ENCODE data around the gene CIAO2A. TPM values are rescaled to one million over a fixed set of nuclear protein-coding genes. Genes with fewer than 3 reads are reported as not detected.

Gene CIAO2A
- polyA plus RNA-seq, 1 donor (not counting 4 experiments of a cell fraction or from before 2014, with no cell fraction given), result 111 TPM

- Histone ChIP-seq H3K9ac (ENCODE audit: control insufficient read depth, extremely low read depth, insufficient read depth, low read length) (no peak overlapping the region), H3K79me2 (ENCODE audit: control insufficient read depth, insufficient read depth, low read length) (no peaks in the 10 kb centered on the region), H2AFZ (ENCODE audit: control insufficient read depth, low read length) (no peak overlapping the region), H3K27me3 (ENCODE audit: control insufficient read depth, extremely low read depth, insufficient read depth, low read length) (peaks cover 25% of the 10 kb centered on the region), H3K27ac (ENCODE audit: control insufficient read depth, insufficient read depth, low read length) (no peak overlapping the region), H3K9me3 (ENCODE audit: control insufficient read depth, low read depth, low read length) (no peaks in the 10 kb centered on the region), H3K9me1 (ENCODE audit: control insufficient read depth, extremely low read depth, insufficient read depth, low read length) (no peaks in the 10 kb centered on the region), H3K4me3 (ENCODE audit: control insufficient read depth in 2 of 3, extremely low read depth in 1 of 3, insufficient read depth in 2 of 3, low read depth in 1 of 3, low read length in 3 of 3) (no peak overlapping the region), H4K20me1 (ENCODE audit: control insufficient read depth, extremely low read depth, insufficient read depth, low read length) (no peaks in the 10 kb centered on the region), H3K36me3 (ENCODE audit: control insufficient read depth in 2 of 2, extremely low read depth in 1 of 2, insufficient read depth in 2 of 2, low read length in 2 of 2) (no peaks in the 10 kb centered on the region), H3K4me2 (ENCODE audit: control insufficient read depth, extremely low read depth, insufficient read depth, low read depth, low read length) (no peak overlapping the region), H3K4me1 (ENCODE audit: control insufficient read depth, extremely low read depth, insufficient read depth, low read length) (no peaks in the 10 kb centered on the region)
- dilution Hi-C loops (cut with MboI; ENCODE audit: extremely low pct_ligation_motif_present, low sequenced_read_pairs), result no loop called here
- DNase-seq (ENCODE audit: low read depth, low spot score), result no peak
- FAIRE-seq, result no peak
- TF ChIP-seq CTCF (optimal IDR thresholded peaks at IDR 0.05 in 1 of 3, IDR thresholded peaks at IDR 0.05 in 1 of 3, conservative IDR thresholded peaks at IDR 0.05 in 1 of 3; ENCODE audit: extremely low read depth in 1 of 3, insufficient read depth in 2 of 3, low read length in 3 of 3) (no peak), EZH2 (IDR thresholded peaks at IDR 0.05; ENCODE audit: low read length) (no peak)
Measured at GRCh38 chr15:64044300-64045100, 49.1 kb downstream of the CIAO2A start.

DNA sequence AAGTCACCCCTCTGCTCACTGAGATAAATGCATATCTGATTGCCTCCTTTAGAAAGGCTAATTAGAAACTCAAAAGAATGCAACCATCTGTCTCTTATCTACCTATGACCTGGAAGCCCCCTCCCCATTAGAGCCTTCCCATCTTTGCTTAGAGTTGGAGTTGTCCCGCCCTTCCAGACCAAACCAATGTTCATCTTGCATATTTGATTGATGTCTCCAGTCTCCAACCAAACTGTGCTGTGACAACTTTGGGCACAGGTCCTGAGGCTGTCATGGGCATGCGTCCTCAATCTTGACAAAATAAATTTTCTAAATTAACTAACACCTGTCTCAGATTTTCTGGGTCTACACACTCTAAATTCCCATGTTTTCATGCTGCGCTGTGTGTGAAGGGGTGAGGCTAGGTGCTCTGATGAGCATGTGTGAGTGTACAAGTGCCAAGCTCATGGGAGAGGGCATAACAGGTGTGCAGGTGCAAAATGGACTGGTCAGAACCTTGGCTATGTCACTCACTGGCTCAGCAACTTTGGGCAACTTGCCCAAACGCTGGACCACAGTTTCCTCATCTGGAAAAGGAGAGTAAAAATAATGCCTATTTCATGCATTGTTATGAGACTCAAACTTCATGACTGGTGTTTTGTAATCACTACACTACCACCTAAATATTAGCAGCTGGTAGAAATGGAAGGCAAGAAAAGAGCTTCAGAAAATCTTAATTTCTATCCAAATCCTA is 54.6 kb downstream of the CIAO2A start:
- Histone ChIP-seq H3K27ac (ENCODE audit: control insufficient read depth, insufficient read depth, low read length) (no peak overlapping the region), H2AFZ (ENCODE audit: control insufficient read depth, low read length) (no peak overlapping the region), H3K27me3 (ENCODE audit: control insufficient read depth, extremely low read depth, insufficient read depth, low read length) (peaks cover 1% of the 10 kb centered on the region), H3K36me3 (ENCODE audit: control insufficient read depth in 2 of 2, extremely low read depth in 1 of 2, insufficient read depth in 2 of 2, low read length in 2 of 2) (no peaks in the 10 kb centered on the region), H3K9me1 (ENCODE audit: control insufficient read depth, extremely low read depth, insufficient read depth, low read length) (no peaks in the 10 kb centered on the region), H3K4me3 (ENCODE audit: control insufficient read depth in 2 of 3, extremely low read depth in 1 of 3, insufficient read depth in 2 of 3, low read depth in 1 of 3, low read length in 3 of 3) (no peak overlapping the region), H3K4me2 (ENCODE audit: control insufficient read depth, extremely low read depth, insufficient read depth, low read depth, low read length) (no peak overlapping the region), H3K9ac (ENCODE audit: control insufficient read depth, extremely low read depth, insufficient read depth, low read length) (no peak overlapping the region), H3K9me3 (ENCODE audit: control insufficient read depth, low read depth, low read length) (no peaks in the 10 kb centered on the region), H3K79me2 (ENCODE audit: control insufficient read depth, insufficient read depth, low read length) (no peaks in the 10 kb centered on the region), H3K4me1 (ENCODE audit: control insufficient read depth, extremely low read depth, insufficient read depth, low read length) (no peaks in the 10 kb centered on the region), H4K20me1 (ENCODE audit: control insufficient read depth, extremely low read depth, insufficient read depth, low read length) (no peaks in the 10 kb centered on the region)
- TF ChIP-seq CTCF (optimal IDR thresholded peaks at IDR 0.05 in 1 of 3, IDR thresholded peaks at IDR 0.05 in 1 of 3, conservative IDR thresholded peaks at IDR 0.05 in 1 of 3; ENCODE audit: extremely low read depth in 1 of 3, insufficient read depth in 2 of 3, low read length in 3 of 3), result no peak
- DNase-seq (ENCODE audit: low read depth, low spot score) (no peak), FAIRE-seq (no peak)
- dilution Hi-C loops (cut with MboI; ENCODE audit: extremely low pct_ligation_motif_present, low sequenced_read_pairs), result no loop called here

Measured in keratinocyte (primary cell).